ENCODE data around the gene TRIM40. TPM values are rescaled to one million over a fixed set of nuclear protein-coding genes. Genes with fewer than 3 reads are reported as not detected.

TRIM40 gene
- total RNA-seq, 1 experiment from 2014 or later = not detected

DNA sequence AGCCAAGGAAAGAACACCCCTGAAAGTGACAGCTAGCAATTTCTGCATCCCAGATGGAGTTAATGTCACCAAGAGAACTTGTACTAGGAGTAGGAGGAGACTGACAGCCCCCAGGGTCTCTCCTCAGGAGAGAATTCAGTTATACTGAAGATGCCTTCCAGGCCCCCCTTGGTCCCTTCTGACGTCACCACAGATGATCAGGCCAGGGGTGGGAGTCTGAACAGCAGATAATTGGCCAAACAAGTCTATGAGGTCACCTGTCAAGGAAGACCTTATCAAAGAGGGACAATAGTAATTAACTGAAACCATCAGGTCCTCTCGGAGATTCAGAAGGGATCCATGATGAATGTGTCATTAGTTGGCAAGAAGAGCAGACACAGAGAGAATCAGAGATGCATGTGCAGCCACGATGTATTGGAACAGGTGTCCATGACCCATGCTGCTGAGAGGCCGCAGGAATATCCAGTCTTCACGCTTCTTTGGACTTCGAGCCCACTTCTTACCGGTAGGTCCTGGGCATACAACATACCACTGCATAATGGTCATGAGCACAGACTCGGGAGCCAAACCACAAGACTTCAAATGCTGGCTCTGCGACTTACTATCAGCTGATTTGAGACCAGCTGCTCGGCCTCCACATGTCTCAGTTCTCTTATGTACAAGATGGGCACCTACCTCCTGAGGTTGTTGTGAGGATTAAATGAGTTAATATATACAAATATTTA is 14.9 kb downstream of the TRIM40 start:
- Histone ChIP-seq H3K4me1 (ENCODE audit: control insufficient read depth, insufficient read depth, low read length) (no peaks in the 10 kb centered on the region), H3K27ac (ENCODE audit: low read length) (no peak overlapping the region), H3K4me3 (ENCODE audit: low read depth in 2 of 2, low read length in 2 of 2) (no peak overlapping the region), H3K36me3 (ENCODE audit: control insufficient read depth, insufficient read depth, low read length) (no peaks in the 10 kb centered on the region), H3K27me3 (ENCODE audit: control insufficient read depth, insufficient read depth, low read length) (peaks cover 8% of the 10 kb centered on the region), H3K9me3 (ENCODE audit: control insufficient read depth, insufficient read depth, low read depth, low read length) (no peaks in the 10 kb centered on the region)
- TF ChIP-seq, protein P1, sequence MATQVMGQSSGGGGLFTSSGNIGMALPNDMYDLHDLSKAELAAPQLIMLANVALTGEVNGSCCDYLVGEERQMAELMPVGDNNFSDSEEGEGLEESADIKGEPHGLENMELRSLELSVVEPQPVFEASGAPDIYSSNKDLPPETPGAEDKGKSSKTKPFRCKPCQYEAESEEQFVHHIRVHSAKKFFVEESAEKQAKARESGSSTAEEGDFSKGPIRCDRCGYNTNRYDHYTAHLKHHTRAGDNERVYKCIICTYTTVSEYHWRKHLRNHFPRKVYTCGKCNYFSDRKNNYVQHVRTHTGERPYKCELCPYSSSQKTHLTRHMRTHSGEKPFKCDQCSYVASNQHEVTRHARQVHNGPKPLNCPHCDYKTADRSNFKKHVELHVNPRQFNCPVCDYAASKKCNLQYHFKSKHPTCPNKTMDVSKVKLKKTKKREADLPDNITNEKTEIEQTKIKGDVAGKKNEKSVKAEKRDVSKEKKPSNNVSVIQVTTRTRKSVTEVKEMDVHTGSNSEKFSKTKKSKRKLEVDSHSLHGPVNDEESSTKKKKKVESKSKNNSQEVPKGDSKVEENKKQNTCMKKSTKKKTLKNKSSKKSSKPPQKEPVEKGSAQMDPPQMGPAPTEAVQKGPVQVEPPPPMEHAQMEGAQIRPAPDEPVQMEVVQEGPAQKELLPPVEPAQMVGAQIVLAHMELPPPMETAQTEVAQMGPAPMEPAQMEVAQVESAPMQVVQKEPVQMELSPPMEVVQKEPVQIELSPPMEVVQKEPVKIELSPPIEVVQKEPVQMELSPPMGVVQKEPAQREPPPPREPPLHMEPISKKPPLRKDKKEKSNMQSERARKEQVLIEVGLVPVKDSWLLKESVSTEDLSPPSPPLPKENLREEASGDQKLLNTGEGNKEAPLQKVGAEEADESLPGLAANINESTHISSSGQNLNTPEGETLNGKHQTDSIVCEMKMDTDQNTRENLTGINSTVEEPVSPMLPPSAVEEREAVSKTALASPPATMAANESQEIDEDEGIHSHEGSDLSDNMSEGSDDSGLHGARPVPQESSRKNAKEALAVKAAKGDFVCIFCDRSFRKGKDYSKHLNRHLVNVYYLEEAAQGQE (IDR thresholded peaks at IDR 0.05; ENCODE audit: insufficient read depth in 1 of 2, low read depth in 2 of 2, low read length in 1 of 2) = no peak
- TF ChIP-seq SIN3A (IDR thresholded peaks at IDR 0.05; ENCODE audit: borderline replicate concordance, insufficient read depth, low read depth, low read length) = no peak
- no peak for TF ChIP-seq CTCF (IDR thresholded peaks at IDR 0.05)
- TF ChIP-seq TCF7L2 (IDR thresholded peaks at IDR 0.05; ENCODE audit: low read depth, low read length) = no peak
- no peak for TF ChIP-seq POLR2AphosphoS5 (IDR thresholded peaks at IDR 0.05; ENCODE audit: low read depth, low read length)
- ChIA-PET POLR2A (no interaction called here), CTCF (interaction anchor here (1.1 kb wide), 1 partner anchor 48 kb away, joined by 4 read pairs; no protein-coding TSS in a partner anchor)
- ATAC-seq (no peak), DNase-seq (ENCODE audit: low read depth, low spot score) (no peak)
- no TSS peak for BruUV-seq (replicated peaks)
- in situ Hi-C loops (cut with HindIII; ENCODE audit: low pct_unique_long_range_greater_than_20kb, low sequenced_read_pairs) = no loop called here
- intact Hi-C loops (cut with micrococcal nuclease; ENCODE audit: unreplicated experiment) = no loop called here

GRCh38 chr6:30151580-30151979 is 15.6 kb downstream of the TRIM40 start:
- in situ Hi-C loops (cut with HindIII; ENCODE audit: low pct_unique_long_range_greater_than_20kb, low sequenced_read_pairs) (no loop called here), intact Hi-C loops (cut with micrococcal nuclease; ENCODE audit: unreplicated experiment) (no loop called here)
- ATAC-seq = no peak

More at GRCh38 chr6:30151580-30151979, 15.6 kb downstream of the TRIM40 start:
- H3K9me3 ChIP-seq (ENCODE audit: control insufficient read depth, insufficient read depth, low read depth, low read length) = no peaks in the 10 kb centered on the region
- no peak for DNase-seq (ENCODE audit: low read depth, low spot score)
- ChIA-PET CTCF (interaction anchor here (0.9 to 1.1 kb wide), 2 partner anchors 21 to 48 kb away, joined by 3 to 4 read pairs; no protein-coding TSS in a partner anchor), POLR2A (no interaction called here)
- H3K27me3 ChIP-seq (ENCODE audit: control insufficient read depth, insufficient read depth, low read length) = peaks cover 12% of the 10 kb centered on the region
- TF ChIP-seq TCF7L2 (IDR thresholded peaks at IDR 0.05; ENCODE audit: low read depth, low read length) (no peak), SIN3A (IDR thresholded peaks at IDR 0.05; ENCODE audit: borderline replicate concordance, insufficient read depth, low read depth, low read length) (no peak), POLR2AphosphoS5 (IDR thresholded peaks at IDR 0.05; ENCODE audit: low read depth, low read length) (no peak), CTCF (IDR thresholded peaks at IDR 0.05) (no peak)
- TF ChIP-seq, protein P1 (IDR thresholded peaks at IDR 0.05; ENCODE audit: insufficient read depth in 1 of 2, low read depth in 2 of 2, low read length in 1 of 2) = no peak
- H3K4me1 ChIP-seq (ENCODE audit: control insufficient read depth, insufficient read depth, low read length) = no peaks in the 10 kb centered on the region
- H3K4me3 ChIP-seq (ENCODE audit: low read depth in 2 of 2, low read length in 2 of 2) = no peak overlapping the region
- BruUV-seq (replicated peaks) = no TSS peak
- H3K27ac ChIP-seq (ENCODE audit: low read length) = no peak overlapping the region
- H3K36me3 ChIP-seq (ENCODE audit: control insufficient read depth, insufficient read depth, low read length) = no peaks in the 10 kb centered on the region

Measured in Panc1 (cell line).